Smooth muscle cell (in vitro differentiated cells): ENCODE results near the gene OSM. TPM values are rescaled to one million over a fixed set of nuclear protein-coding genes. Genes with fewer than 3 reads are reported as not detected.

Experiments used
- DNase-seq: peaks from one replicate; lab custom pipeline; 2025; ENCODE audit not compliant: unreplicated experiment; lab: John Stamatoyannopoulos, UW
- H2AFZ ChIP-seq: fragments of 200-600 bp; sonication (generic); 2 replicates; pipeline ENCODE4 v1.6.0; 2016; ENCODE audit warnings: antibody characterized with exemption, low read depth, mild to moderate bottlenecking
- H3F3A ChIP-seq: fragments of 200-600 bp; sonication (generic); 2 replicates; pipeline ENCODE4 v1.6.0; 2017; ENCODE audit warnings: antibody characterized with exemption, low read depth
- H3K27ac ChIP-seq: fragments of 200-600 bp; sonication (generic); 2 replicates; pipeline ENCODE4 v1.5.1; 2016; ENCODE audit warnings: low read depth, mild to moderate bottlenecking
- H3K27me3 ChIP-seq: fragments of 200-600 bp; sonication (generic); 2 replicates; pipeline ENCODE4 v1.6.1; 2016; ENCODE audit warnings: low read depth, mild to moderate bottlenecking
- H3K36me3 ChIP-seq: fragments of 200-600 bp; sonication (generic); 2 replicates; pipeline ENCODE4 v1.5.1; 2016; ENCODE audit warnings: low read depth
- H3K4me1 ChIP-seq: fragments of 200-600 bp; sonication (generic); 2 replicates; pipeline ENCODE4 v1.5.1; 2016; ENCODE audit warnings: low read depth
- H3K4me2 ChIP-seq: fragments of 200-600 bp; sonication (generic); 2 replicates; pipeline ENCODE4 v1.6.0; 2016; ENCODE audit warnings: mild to moderate bottlenecking
- H3K4me3 ChIP-seq: fragments of 200-600 bp; sonication (generic); 2 replicates; pipeline ENCODE4 v1.5.1; 2016; ENCODE audit warnings: mild to moderate bottlenecking
- H3K79me2 ChIP-seq: fragments of 200-600 bp; sonication (generic); 2 replicates; pipeline ENCODE4 v1.6.0; 2016; ENCODE audit warnings: low read depth, mild to moderate bottlenecking
- H3K9ac ChIP-seq: fragments of 200-600 bp; sonication (generic); 2 replicates; pipeline ENCODE4 v1.6.0; 2016; ENCODE audit warnings: low read depth
- H3K9me3 ChIP-seq: fragments of 200-600 bp; sonication (generic); replicated peaks from 2 replicates; pipeline ENCODE4 v1.5.1; 2016; ENCODE audit warnings: low read depth
- H4K20me1 ChIP-seq: fragments of 200-600 bp; sonication (generic); 2 replicates; pipeline ENCODE4 v1.6.0; 2016; ENCODE audit warnings: low read depth
- WGBS: methylation state at CpG from one replicate; pipeline ENCODE4 v1.1.7; 2016; ENCODE audit warnings: low lambda C conversion rate; 5-methylcytosine and 5-hydroxymethylcytosine counted together
- polyA plus RNA-seq: library from polyadenylated mRNA; unstranded; fragments of >200 nt; fragmentation: Nextera tagmentation; extraction: Ambion mirVana; gene quantifications from 2 replicates; pipeline ENCODE4 v1.2.1, GENCODE V29; 2016
- total RNA-seq: library from RNA; depleted of rRNA; stranded (reverse); fragments of >200 nt; gene quantifications from 2 replicates; pipeline ENCODE4 v1.2.3, GENCODE V29; 2014
- TF ChIP-seq, protein P1 (sequence below): fragments of 200-600 bp; sonication (generic); IDR thresholded peaks from 2 replicates; pipeline ENCODE4 v1.5.1; 2017; ENCODE audit warnings: borderline replicate concordance, mild to moderate bottlenecking, antibody characterized with exemption; ENCODE audit not compliant: insufficient read depth, poor library complexity, severe bottlenecking

OSM gene
- total and polyA plus RNA-seq, 2 experiments from 2014 or later = 0.14 to 0.27 TPM

DNA sequence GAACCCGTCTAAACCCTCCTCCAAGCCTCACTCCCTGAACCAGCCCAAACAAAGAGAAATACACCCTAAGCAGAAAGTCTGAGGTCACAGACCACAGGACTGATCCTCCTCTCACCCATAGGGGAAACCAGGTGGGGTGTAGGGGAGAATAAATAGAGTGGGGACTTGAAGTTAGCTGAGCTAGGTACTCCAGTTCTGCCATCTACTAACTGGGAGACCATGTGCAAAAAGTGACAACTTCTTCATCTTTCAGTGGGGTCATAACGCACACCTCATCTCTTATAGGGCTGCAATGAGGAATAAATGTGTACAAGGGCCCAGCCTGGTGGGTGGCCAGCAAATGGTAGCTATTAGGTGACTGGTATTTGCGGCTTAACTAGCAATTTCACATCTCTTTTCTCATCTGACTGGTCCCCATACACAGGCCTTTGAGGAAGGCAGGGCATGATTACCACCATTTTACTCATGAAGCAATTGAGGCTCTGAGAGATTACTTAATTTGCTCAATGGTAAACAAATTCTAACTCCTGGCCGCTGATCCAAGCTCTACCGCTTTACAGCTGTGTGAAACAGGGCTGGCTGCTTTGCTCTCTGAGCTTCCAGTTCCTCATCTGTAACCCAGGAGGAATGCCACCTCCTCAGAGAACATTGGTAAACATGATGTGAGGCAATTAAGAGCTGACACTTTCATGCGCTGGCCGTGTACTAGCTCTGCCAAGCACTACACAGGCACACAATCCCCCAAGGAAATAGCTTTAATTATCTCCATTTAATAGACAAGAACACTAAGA, 43.5 kb upstream of the OSM start:
- Histone ChIP-seq H4K20me1 (peaks cover 99% of the 10 kb centered on the region), H3K79me2 (peaks cover 91% of the 10 kb centered on the region)
- DNase-seq = no peak

DNA sequence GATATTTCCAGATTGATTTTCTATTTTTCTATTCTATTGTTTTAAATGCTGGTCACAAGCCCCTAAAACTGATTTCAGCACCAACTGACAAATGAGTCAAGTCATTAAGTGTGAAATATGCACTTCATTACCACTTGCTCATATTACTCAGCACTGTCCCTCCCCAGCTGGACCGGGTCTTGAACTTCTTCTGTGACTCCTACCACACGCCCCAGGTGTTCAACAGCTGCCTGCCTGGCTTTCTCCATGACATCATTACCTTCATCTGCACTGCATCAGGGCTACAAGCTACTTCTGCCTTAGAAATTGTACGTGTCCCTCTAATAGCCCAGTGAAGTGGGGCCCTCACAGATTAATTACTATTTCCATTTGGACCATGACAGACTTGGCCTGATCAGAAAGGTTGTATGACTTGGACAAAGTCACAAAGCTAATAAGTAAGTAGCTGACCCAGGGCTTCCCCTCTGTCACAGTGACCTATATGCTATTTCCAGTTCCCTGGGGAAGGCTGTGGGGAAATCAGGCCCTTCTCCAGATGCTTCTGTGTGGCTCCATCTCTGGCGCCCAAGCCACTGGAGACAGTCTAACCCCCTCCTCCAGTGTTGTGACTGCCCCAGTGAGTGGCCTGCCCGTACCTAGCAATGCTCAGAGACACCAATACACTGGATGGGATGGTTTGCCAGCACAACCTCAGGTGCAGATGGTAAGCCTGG, 42.0 kb upstream of the OSM start:
- Histone ChIP-seq H3K36me3 (no peaks in the 10 kb centered on the region), H3F3A (peaks cover 34% of the 10 kb centered on the region), H3K27ac (peak overlapping the region; percentile 37), H3K27me3 (no peaks in the 10 kb centered on the region), H4K20me1 (peaks cover 99% of the 10 kb centered on the region), H3K4me2 (no peak overlapping the region), H3K4me3 (no peak overlapping the region), H3K79me2 (peaks cover 87% of the 10 kb centered on the region), H3K4me1 (peaks cover 20% of the 10 kb centered on the region), H3K9me3 (no peaks in the 10 kb centered on the region), H3K9ac (no peak overlapping the region), H2AFZ (no peak overlapping the region)
- no peak for DNase-seq
- TF ChIP-seq, protein P1, sequence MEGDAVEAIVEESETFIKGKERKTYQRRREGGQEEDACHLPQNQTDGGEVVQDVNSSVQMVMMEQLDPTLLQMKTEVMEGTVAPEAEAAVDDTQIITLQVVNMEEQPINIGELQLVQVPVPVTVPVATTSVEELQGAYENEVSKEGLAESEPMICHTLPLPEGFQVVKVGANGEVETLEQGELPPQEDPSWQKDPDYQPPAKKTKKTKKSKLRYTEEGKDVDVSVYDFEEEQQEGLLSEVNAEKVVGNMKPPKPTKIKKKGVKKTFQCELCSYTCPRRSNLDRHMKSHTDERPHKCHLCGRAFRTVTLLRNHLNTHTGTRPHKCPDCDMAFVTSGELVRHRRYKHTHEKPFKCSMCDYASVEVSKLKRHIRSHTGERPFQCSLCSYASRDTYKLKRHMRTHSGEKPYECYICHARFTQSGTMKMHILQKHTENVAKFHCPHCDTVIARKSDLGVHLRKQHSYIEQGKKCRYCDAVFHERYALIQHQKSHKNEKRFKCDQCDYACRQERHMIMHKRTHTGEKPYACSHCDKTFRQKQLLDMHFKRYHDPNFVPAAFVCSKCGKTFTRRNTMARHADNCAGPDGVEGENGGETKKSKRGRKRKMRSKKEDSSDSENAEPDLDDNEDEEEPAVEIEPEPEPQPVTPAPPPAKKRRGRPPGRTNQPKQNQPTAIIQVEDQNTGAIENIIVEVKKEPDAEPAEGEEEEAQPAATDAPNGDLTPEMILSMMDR = no peak
- WGBS = 75% methylated on average over 5 of the region's 5 CpGs

More for the DNA sequence above, 43.5 kb upstream of the OSM start:
- peaks cover 20% of the 10 kb centered on the region for H3K4me1 ChIP-seq
- H3K4me3 ChIP-seq = no peak overlapping the region
- H2AFZ ChIP-seq = no peak overlapping the region
- H3K9me3 ChIP-seq = no peaks in the 10 kb centered on the region
- H3K27ac ChIP-seq = peak overlapping the region; percentile 62
- TF ChIP-seq, protein P1 = no peak
- H3K36me3 ChIP-seq = no peaks in the 10 kb centered on the region
- peak overlapping the region; percentile 4 for H3K9ac ChIP-seq
- WGBS = 47% methylated on average over 7 of the region's 7 CpGs
- peak overlapping the region; percentile 45 for H3K4me2 ChIP-seq
- H3F3A ChIP-seq = peaks cover 25% of the 10 kb centered on the region
- no peaks in the 10 kb centered on the region for H3K27me3 ChIP-seq

DNA sequence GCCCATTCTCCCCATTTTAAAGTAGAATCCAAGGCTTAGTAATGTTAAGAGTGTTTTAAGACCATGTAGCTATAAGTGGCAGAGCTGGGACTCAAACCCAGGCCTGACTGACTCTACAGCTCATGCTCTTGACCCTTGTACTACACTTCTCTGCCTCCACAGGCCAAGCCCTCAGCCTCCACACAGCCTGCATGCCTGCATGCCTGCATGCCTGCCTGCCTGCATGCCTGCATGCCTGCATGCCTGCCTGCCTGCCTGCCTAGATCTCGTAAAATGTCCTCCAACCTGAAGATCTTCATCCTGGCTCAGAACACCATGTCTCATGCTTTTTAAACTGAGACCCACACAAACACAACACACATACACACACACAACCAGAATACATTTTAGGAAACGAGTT, 41.4 kb upstream of the OSM start:
- Histone ChIP-seq H2AFZ (no peak overlapping the region), H3K27me3 (no peaks in the 10 kb centered on the region), H3K4me2 (no peak overlapping the region), H4K20me1 (peaks cover 100% of the 10 kb centered on the region), H3K27ac (peak overlapping the region; percentile 30), H3K79me2 (peaks cover 90% of the 10 kb centered on the region), H3K4me1 (peaks cover 20% of the 10 kb centered on the region), H3K9me3 (no peaks in the 10 kb centered on the region), H3F3A (peaks cover 39% of the 10 kb centered on the region), H3K36me3 (no peaks in the 10 kb centered on the region), H3K9ac (no peak overlapping the region), H3K4me3 (no peak overlapping the region)
- WGBS = 73% methylated on average over 2 of the region's 2 CpGs
- no peak for DNase-seq
- TF ChIP-seq, protein P1 = no peak
